ENCODE data around the gene PLEK. TPM values are rescaled to one million over a fixed set of nuclear protein-coding genes. Genes with fewer than 3 reads are reported as not detected.
A peak's percentile ranks its signal among the peaks of the same experiment; 100 is the strongest.

The PLEK gene, protein sequence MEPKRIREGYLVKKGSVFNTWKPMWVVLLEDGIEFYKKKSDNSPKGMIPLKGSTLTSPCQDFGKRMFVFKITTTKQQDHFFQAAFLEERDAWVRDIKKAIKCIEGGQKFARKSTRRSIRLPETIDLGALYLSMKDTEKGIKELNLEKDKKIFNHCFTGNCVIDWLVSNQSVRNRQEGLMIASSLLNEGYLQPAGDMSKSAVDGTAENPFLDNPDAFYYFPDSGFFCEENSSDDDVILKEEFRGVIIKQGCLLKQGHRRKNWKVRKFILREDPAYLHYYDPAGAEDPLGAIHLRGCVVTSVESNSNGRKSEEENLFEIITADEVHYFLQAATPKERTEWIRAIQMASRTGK
- polyA plus RNA-seq (ENCODE audit: low read depth in 6 of 6): 100 to 1,000 TPM in 4 of 6 donors, 10 to 100 TPM in 2; 69.0 to 215 (median 129) TPM

DNA sequence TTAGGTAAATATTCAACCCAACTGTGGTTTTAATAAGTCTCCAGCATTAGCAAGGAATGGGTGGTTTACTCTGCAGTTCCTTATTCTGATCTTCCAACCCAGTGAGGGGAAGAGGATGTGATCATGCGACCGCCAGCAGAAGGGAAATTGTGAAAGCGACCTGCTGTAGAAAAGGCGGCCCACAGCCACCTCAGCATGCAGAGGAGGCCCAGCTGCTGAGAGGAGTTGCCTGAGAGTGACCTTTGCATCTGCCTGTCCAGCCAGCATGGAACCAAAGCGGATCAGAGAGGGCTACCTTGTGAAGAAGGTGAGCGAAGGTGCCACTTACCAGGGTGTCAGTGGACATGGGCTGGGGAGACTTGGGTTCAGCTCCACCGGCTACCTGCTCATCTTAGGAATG, at the start of gene PLEK:
Gene PLEK (plus strand): TSS at position 196 of the 400 bp plus-strand sequence. CDS start 70 bp downstream, at position 266.
- Mint-ChIP-seq H3K4me1 (peaks cover 64 to 77% (median 74%) of the 10 kb centered on the region in 3 donors), H3K9me3 (peaks cover 0 to 3% (median 0%) of the 10 kb centered on the region in 7 donors), H3K27ac (peak within 1 kb of the TSS; percentile 97 to 100 (median 98)), H3K27me3 (no peaks in the 10 kb centered on the region), H3K36me3 (peaks cover 21 to 22% of the 10 kb centered on the region in 2 donors), H3K4me3 (peak within 1 kb of the TSS; percentile 96 to 100 (median 100))
- peak; percentile 80 to 81 for ATAC-seq (ENCODE audit: low read depth in 2 of 2)
- peak; percentile 76 for DNase-seq

DNA sequence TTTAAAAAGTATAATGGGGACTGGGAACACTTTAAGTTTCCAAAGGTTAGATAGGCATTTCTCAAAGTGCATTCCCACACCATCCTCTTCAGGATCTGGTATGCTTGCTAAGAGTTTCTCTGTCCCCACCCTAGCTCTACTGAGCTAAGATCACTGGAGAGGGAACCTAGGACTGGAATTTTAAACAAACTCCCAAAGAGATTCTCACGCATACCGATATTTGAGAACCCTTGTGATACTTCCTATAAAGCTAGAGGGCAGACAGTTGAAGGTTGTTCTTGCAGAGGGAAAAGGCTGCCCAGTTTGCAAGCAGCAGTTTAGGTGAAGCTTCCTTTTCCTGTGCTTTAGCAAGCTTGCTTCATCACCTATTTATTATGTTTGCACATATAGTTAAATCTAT, 49.0 kb upstream of the PLEK start:
- Mint-ChIP-seq H3K27ac (no peak overlapping the region), H3K4me3 (no peak overlapping the region), H3K4me1 (peaks cover 15 to 19% (median 16%) of the 10 kb centered on the region in 3 donors), H3K27me3 (peaks cover 39 to 53% (median 47%) of the 10 kb centered on the region in 3 donors), H3K9me3 (peaks cover 0 to 6% (median 3%) of the 10 kb centered on the region in 7 donors), H3K36me3 (no peaks in the 10 kb centered on the region)
- DNase-seq: no peak
- ATAC-seq (ENCODE audit: low read depth in 2 of 2): no peak

DNA sequence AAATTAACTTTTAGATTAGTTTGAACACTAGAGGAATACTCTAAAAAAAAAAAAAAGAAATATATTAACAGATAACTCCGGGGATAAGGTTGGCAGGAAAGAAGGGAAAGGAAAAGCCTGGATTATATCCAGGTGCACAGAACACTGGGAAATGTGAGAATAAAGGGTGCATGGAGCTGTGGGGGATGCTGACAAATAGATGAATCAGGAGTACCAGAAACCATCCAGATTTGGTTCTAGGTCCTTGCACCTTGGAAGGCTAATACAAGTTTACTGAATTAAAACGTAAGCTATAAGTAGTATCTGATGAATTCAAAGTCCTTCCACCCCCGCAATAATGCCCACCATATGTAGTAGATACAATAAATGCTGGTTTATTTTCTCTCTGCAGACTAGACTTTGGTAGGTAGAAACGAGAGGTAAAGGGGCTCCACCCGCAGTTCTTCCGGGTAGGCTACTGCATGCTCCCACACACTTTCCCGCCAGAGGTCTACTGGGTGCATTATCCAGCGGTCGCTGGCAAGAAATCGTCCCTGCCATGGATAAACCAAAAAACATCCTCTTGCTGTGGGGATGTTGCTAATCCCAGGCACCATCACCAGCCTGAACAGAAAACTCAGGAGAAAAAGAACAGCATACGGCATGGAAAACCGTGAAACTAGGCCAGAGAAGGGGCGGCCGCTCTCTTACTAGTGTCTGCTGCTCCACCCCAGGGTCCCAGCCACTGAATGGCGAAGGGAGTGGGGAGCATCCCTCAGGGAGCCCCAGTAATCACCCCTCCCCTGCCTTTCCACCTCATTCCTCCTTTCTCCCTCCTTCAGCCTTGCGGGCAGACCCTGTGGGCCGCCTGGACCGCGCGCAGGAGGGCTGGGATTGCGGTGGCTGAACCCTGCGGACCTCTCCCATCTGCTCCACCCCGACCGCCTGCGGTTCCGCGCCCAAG, 46.8 kb upstream of the PLEK start:
- ATAC-seq (ENCODE audit: low read depth in 2 of 2) (no peak), DNase-seq (no peak)
- H3K9me3 Mint-ChIP-seq: peaks cover 0 to 6% (median 3%) of the 10 kb centered on the region in 7 donors
- peaks cover 39 to 45% (median 44%) of the 10 kb centered on the region in 3 donors for H3K27me3 Mint-ChIP-seq
- H3K36me3 Mint-ChIP-seq: no peaks in the 10 kb centered on the region
- H3K4me3 Mint-ChIP-seq: peak overlapping the region in 7 of 8 donors; percentile 80 to 93 (median 90)
- peaks cover 15 to 19% (median 16%) of the 10 kb centered on the region in 3 donors for H3K4me1 Mint-ChIP-seq
- no peak overlapping the region for H3K27ac Mint-ChIP-seq

DNA sequence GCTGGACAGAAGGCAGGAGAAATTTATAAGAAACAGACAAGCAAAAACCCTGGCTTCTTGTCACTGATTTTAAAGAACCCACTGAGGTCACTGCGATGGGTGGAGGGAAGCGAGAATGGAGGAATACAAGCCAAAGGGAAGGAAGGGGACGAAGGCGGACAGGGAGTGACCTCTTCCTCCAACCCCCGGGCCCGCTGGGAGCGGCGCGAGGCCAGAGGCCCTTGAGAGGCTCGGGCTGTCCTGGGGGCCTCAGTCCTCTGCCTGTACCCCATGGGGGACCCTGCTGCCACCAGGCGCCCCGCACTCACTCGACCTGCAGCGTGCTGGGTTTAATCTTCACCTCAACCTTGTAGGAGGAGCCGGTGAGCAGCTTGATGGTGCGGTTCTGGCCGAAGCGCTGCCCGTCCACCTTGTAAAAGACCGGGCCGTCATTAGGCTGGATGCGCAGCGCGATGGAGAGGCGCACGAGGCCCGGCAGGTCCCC, 46.1 kb upstream of the PLEK start:
- Mint-ChIP-seq H3K27me3 (peaks cover 34 to 39% (median 39%) of the 10 kb centered on the region in 3 donors), H3K27ac (peak overlapping the region in 3 of 6 donors; percentile 42 to 69 (median 54))

DNA sequence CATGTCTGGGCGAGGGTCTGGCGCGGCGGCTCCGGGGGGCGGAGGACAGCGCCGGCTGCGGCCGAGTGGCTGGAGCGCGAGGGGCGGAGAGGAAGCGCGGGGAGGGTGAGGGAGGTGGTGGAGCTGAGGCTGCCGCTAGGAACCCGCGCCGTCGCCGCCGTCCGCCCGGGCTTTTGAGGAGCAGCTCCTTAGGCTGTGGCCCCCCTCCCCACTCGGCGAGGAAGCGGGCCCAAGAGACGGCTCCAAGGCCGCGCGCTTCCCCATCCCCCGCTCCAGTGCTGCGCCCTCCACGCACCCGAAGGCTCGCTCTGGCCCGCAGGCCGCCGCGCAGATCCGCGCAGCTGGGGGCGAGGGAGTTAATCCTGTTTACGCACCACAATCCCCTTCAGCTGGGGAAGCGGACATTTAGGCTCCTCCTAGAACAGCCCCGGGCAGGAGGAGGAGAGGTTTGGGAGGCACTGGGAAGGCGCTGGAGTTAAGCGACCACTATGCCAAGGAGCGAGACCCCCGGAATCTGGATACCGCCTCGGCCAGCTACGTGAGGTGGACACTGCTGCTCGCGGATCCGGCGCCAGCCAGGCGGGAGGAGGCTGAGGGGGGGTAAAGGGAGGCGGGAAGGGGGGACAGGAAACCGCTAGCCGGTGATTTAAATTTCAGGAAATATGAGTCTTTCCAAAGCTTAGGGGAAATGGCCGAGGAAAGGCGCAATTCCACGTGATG, 45.5 kb upstream of the PLEK start, which contains the start of gene CNRIP1:
Gene CNRIP1 (minus strand): TSS at position 552 of the 720 bp plus-strand sequence. CDS start 549 bp downstream, at position 3.
- H3K27me3 Mint-ChIP-seq: peaks cover 34 to 41% (median 36%) of the 10 kb centered on the region in 3 donors
- H3K27ac Mint-ChIP-seq: peak within 1 kb of the TSS in 4 of 6 donors; percentile 32 to 69 (median 48)
- peaks cover 15 to 19% (median 16%) of the 10 kb centered on the region in 3 donors for H3K4me1 Mint-ChIP-seq
- DNase-seq: no peak
- H3K36me3 Mint-ChIP-seq: no peaks in the 10 kb centered on the region
- peak; percentile 60 to 62 for ATAC-seq (ENCODE audit: low read depth in 2 of 2)
- H3K9me3 Mint-ChIP-seq: peaks cover 0 to 2% (median 0%) of the 10 kb centered on the region in 7 donors
- peak within 1 kb of the TSS; percentile 80 to 93 (median 89) for H3K4me3 Mint-ChIP-seq

More for the DNA sequence above, 46.1 kb upstream of the PLEK start:
- ATAC-seq (ENCODE audit: low read depth in 2 of 2) (peak; percentile 23 to 42), DNase-seq (no peak)
- Mint-ChIP-seq H3K4me3 (peak overlapping the region; percentile 80 to 93 (median 89)), H3K9me3 (peaks cover 0 to 6% (median 2%) of the 10 kb centered on the region in 7 donors), H3K4me1 (peaks cover 15 to 19% (median 16%) of the 10 kb centered on the region in 3 donors), H3K36me3 (no peaks in the 10 kb centered on the region)

DNA sequence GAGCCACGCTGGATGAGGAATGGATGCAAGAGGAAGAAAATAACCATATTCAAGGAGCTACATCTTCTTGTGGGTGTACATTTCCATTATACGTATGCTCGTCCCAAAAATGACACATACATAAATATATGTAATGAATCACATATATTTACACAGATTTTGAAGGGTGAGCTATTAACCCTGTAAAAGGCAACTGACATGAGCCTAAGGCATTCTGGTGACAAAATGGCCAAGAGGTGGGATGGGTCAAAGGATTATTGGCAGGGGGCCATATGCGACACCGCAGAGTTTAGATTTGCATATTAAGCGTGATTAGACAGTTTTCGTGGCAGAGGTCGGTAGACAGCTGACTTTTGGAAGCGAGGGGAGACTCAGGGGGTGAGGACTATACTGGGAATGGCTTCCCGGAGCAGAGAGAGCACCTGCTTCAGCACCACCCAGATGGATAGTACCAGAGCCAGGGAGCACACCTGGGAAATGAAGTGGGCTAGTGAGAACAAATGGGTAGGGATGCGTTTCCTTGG, 44.9 kb upstream of the PLEK start:
- peaks cover 15 to 19% (median 16%) of the 10 kb centered on the region in 3 donors for H3K4me1 Mint-ChIP-seq
- peaks cover 35 to 41% (median 36%) of the 10 kb centered on the region in 3 donors for H3K27me3 Mint-ChIP-seq
- peak overlapping the region in 1 of 6 donors; percentile 32 for H3K27ac Mint-ChIP-seq
- no peak for ATAC-seq (ENCODE audit: low read depth in 2 of 2)
- DNase-seq: no peak
- H3K4me3 Mint-ChIP-seq: peak overlapping the region; percentile 80 to 93 (median 89)
- H3K9me3 Mint-ChIP-seq: no peaks in the 10 kb centered on the region
- no peaks in the 10 kb centered on the region for H3K36me3 Mint-ChIP-seq

DNA sequence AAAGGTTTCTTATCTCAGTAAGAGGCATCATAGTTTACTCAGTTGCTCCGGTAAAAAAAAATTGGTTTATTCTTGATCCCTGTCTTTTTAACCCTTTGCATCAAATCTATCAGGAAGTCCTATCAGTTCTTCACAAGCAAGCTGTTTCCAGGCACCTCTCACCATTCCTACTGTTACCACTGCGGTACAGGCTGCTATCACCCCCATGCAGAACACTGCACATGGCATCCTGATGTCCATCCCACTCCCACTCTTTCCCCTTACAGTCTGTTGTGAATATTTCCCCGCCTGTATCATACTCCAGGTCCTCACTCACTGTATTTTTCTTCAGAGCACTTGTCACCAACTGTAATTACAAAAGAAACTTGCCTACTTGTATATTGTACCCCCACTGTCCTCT, 40.0 kb upstream of the PLEK start:
- DNase-seq: no peak
- Mint-ChIP-seq H3K27ac (no peak overlapping the region), H3K4me1 (peaks cover 4 to 5% (median 4%) of the 10 kb centered on the region in 3 donors), H3K9me3 (no peaks in the 10 kb centered on the region), H3K27me3 (peaks cover 6 to 14% (median 13%) of the 10 kb centered on the region in 3 donors), H3K4me3 (no peak overlapping the region), H3K36me3 (no peaks in the 10 kb centered on the region)
- ATAC-seq (ENCODE audit: low read depth in 2 of 2): no peak

DNA sequence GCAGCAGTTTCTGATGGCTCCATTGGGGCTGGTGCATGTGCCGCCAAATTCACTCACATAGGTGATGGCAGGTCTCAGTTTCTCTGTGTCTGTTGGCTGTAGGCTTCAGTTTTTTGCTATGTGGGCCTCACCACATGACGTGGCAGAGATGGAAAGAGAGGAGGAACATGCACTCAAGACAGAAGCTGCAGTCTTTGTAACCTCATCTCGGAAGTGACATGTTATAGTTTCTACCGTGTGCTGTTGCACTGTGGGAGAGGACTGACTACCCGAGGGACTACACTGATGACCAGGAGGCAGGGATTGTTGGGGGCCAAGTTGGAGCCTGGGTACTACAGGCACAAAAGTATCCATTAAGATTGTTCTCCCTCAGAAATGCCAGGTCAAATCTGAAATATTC, 36.2 kb upstream of the PLEK start:
- ATAC-seq (ENCODE audit: low read depth in 2 of 2) (no peak), DNase-seq (no peak)
- no peak overlapping the region for H3K27ac Mint-ChIP-seq
- H3K36me3 Mint-ChIP-seq: no peaks in the 10 kb centered on the region
- H3K4me1 Mint-ChIP-seq: no peaks in the 10 kb centered on the region
- no peak overlapping the region for H3K4me3 Mint-ChIP-seq
- no peaks in the 10 kb centered on the region for H3K9me3 Mint-ChIP-seq
- H3K27me3 Mint-ChIP-seq: peaks cover 0 to 15% (median 8%) of the 10 kb centered on the region in 3 donors

DNA sequence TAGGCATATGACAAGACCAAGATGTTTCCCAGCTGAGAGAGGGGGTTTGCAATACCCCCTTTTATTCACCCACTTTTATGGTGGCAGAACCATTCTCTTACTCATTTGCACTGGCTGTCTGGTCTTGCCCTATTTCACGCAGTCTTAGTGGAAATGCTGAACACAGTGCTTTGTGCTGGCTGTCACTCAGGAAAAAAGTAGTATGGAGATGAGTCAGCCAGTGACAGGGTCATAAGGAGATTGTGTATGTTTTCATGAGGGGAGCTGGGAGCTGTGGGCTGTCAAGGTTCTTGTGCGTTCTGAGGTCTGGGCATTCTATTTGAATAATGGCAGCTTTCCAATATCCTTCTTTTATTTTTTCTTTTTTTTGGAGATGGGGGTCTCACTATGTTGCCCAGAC, 34.4 kb upstream of the PLEK start:
- Mint-ChIP-seq H3K27me3 (peaks cover 0 to 11% (median 4%) of the 10 kb centered on the region in 3 donors), H3K36me3 (no peaks in the 10 kb centered on the region), H3K9me3 (no peaks in the 10 kb centered on the region), H3K4me1 (no peaks in the 10 kb centered on the region), H3K4me3 (no peak overlapping the region), H3K27ac (no peak overlapping the region)
- no peak for ATAC-seq (ENCODE audit: low read depth in 2 of 2)
- no peak for DNase-seq

DNA sequence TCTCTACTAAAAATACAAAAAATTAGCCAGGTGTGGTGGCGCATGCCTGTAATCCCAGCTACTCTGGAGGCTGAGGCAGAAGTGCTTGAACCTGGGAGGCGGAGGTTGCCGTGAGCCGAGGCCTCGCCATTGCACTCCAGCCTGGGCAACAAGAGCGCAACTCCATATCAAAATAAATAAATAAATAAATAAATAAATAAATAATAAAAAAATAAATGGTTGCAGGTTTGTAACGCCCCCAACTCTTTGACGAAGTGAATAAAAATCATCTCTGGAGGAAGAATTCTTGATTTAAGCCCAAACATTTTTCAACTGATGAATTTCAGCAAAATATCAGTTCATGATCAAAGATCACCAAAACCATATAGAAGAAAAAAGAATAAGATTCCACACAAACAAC, 32.1 kb upstream of the PLEK start:
- DNase-seq (no peak), ATAC-seq (ENCODE audit: low read depth in 2 of 2) (no peak)
- Mint-ChIP-seq H3K27me3 (peaks cover 0 to 11% (median 0%) of the 10 kb centered on the region in 3 donors), H3K4me3 (no peak overlapping the region), H3K9me3 (no peaks in the 10 kb centered on the region), H3K27ac (no peak overlapping the region), H3K36me3 (no peaks in the 10 kb centered on the region), H3K4me1 (no peaks in the 10 kb centered on the region)

DNA sequence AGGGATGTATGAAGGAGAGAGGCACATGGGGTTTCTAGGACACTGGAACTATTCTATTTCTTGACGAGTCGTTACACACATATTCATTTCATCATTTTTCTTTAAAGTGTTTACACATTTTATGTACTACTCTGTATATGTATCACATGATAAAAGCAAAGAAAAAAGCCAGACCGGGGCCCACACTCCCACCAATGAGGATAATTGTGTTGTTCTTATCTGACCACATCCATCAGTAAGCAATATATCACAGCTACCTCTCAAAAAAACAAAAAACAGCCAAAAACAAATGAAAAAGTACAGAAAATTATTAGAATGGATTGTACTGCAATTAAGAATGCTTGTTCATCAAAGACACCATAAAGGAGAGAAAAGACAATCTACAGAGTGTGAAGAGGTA, 31.2 kb upstream of the PLEK start:
- Mint-ChIP-seq H3K4me3 (no peak overlapping the region), H3K27ac (no peak overlapping the region), H3K4me1 (no peaks in the 10 kb centered on the region), H3K27me3 (peaks cover 0 to 8% (median 0%) of the 10 kb centered on the region in 3 donors), H3K36me3 (no peaks in the 10 kb centered on the region), H3K9me3 (no peaks in the 10 kb centered on the region)
- no peak for ATAC-seq (ENCODE audit: low read depth in 2 of 2)
- DNase-seq: no peak

DNA sequence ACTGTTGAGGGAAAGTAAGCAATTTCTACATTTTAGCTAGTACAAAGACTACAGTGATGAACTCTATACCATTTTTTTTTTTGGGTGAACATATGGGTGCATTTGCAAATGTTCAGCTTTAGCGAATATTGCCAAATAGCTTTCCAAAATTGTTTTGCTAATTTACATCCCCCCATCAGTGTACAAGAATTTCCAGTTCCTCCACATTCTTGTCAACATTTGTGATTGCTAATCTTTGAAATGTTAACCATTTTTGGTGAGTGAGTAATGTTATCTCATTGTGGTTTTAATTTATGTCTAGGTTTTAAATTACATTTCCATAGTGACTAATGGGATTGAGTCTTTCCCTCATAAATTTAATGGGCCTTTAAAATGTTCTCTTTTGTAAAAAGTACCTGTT, 28.9 kb upstream of the PLEK start:
- Mint-ChIP-seq H3K9me3 (no peaks in the 10 kb centered on the region), H3K36me3 (no peaks in the 10 kb centered on the region), H3K27me3 (peaks cover 0 to 12% (median 11%) of the 10 kb centered on the region in 3 donors), H3K27ac (no peak overlapping the region), H3K4me1 (no peaks in the 10 kb centered on the region), H3K4me3 (no peak overlapping the region)
- DNase-seq (no peak), ATAC-seq (ENCODE audit: low read depth in 2 of 2) (no peak)

All from naive B cell (primary cell).